ENCODE results near the gene ZMAT5.

ZMAT5 gene

DNA sequence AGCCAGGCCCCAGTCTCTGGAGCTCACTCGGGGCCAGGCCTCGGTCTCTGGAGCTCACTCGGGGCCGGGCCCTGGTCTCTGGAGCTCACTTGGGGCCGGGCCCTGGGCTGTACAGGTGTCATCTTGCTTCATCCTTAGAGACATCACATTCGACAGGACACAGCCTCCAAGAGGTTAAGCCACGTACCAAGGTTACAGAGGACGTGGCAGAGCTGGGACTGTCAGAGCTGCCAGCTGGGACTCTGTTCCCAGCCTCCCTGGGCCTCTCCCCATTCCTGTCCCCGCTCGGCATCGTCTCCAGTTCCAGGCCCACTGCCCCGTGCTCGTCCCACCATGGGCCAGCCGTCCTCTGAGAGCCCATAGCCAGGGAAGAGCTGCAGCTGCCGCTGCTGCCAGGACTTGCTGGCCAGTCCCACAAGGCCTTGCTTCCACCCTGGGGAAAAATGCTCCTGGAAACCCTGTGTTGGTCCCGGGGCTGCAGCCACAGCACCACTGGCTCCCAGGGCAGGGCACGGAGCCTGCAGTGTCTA, 27.4 kb downstream of the ZMAT5 start:
- no peak overlapping the region for H3K27ac ChIP-seq (ENCODE audit: low read depth, low read length)
- no peaks in the 10 kb centered on the region for H3K9me3 ChIP-seq (ENCODE audit: control insufficient read depth, insufficient read depth, low read length)
- no peak overlapping the region for H3K9ac ChIP-seq (ENCODE audit: low read depth, low read length)
- H3K4me3 ChIP-seq (ENCODE audit: low read depth, low read length), result no peak overlapping the region
- H3K4me1 ChIP-seq (ENCODE audit: control insufficient read depth, insufficient read depth, low read length), result peaks cover 10% of the 10 kb centered on the region
- H3K36me3 ChIP-seq (ENCODE audit: control insufficient read depth, insufficient read depth, low read length), result no peaks in the 10 kb centered on the region
- no peaks in the 10 kb centered on the region for H3K27me3 ChIP-seq (ENCODE audit: control insufficient read depth, insufficient read depth, low read length)

DNA sequence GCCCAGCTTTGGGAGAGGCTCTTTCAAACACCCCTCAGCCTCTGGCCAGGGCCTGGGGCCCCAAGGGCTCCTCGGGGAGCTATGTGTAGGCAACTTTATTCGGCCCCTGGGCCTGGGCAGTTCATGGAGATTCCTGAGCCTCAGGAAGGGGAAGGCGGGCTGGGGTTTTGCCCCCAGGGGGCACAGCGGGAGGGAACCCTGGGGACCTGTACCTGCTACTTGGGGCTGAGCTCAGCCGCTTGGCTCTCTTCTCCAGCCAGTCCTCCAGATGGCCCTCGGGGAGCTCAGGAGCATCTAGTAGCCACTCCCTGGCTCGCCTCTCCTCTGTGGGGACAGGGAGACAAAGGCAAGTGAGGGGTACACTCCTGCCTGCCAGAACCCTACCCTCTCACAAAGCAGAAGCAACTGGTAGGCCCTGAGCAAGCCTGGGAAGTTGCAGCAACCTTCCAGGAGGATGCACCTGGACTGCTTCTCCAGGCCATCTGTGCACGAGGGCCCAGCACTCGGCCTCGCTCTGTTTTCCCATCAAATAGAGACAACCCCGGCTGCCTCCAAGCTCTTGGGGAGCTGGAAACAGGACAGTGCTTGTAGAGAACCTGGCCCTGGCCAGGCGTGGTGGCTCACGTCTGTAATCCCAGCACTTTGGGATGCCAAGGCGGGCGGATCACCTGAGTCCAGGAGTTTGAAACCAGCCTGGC, 28.5 kb downstream of the ZMAT5 start:
- H3K9ac ChIP-seq (ENCODE audit: low read depth, low read length), result no peak overlapping the region
- no peaks in the 10 kb centered on the region for H3K9me3 ChIP-seq (ENCODE audit: control insufficient read depth, insufficient read depth, low read length)
- H3K27me3 ChIP-seq (ENCODE audit: control insufficient read depth, insufficient read depth, low read length), result no peaks in the 10 kb centered on the region
- no peak overlapping the region for H3K4me3 ChIP-seq (ENCODE audit: low read depth, low read length)
- peaks cover 12% of the 10 kb centered on the region for H3K4me1 ChIP-seq (ENCODE audit: control insufficient read depth, insufficient read depth, low read length)
- H3K36me3 ChIP-seq (ENCODE audit: control insufficient read depth, insufficient read depth, low read length), result no peaks in the 10 kb centered on the region
- no peak overlapping the region for H3K27ac ChIP-seq (ENCODE audit: low read depth, low read length)

DNA sequence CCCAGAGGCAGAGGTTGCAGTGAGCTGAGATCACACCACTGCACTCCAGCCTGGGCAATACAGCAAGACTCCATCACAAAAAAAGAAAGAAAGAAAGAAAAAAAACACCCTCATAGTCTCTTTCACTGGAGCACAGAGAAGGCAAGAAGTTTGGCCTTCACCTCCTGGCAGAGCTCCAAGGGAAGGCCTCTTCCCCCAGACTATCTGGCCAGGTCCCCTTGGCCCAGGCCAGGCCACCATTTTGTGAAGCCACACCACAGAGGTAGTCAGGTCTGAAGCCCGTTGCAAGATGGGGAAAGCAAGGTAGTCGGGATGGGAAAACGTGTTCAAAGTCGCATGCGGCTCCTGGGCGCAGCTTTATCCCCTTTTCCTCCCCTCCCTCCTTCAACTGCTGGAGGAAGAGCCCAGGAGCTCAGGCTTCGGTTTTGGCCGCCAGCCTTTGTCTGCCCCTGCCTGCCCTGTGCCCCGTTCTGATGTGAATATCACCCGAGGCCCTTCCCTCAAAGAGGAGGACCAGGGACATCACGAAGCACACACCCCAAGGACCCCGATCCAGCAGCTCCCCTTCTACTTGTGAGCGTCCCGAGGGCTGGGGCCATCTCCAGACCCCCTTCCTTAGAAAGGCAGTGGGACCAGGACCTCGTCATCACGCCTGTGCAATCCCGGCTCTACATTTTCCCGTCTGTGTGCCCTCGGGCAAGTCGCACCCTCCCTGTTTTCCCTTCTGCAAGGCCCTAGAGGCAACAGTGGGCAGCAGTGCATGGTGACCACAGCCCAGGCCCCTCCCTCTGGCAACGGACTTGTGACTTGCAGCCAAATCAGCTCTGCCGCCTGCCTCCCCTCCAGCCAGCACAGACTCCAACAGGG, 29.3 kb downstream of the ZMAT5 start:
- Histone ChIP-seq H3K4me1 (ENCODE audit: control insufficient read depth, insufficient read depth, low read length) (peaks cover 12% of the 10 kb centered on the region), H3K9ac (ENCODE audit: low read depth, low read length) (no peak overlapping the region), H3K36me3 (ENCODE audit: control insufficient read depth, insufficient read depth, low read length) (no peaks in the 10 kb centered on the region), H3K9me3 (ENCODE audit: control insufficient read depth, insufficient read depth, low read length) (no peaks in the 10 kb centered on the region), H3K27ac (ENCODE audit: low read depth, low read length) (no peak overlapping the region), H3K27me3 (ENCODE audit: control insufficient read depth, insufficient read depth, low read length) (no peaks in the 10 kb centered on the region), H3K4me3 (ENCODE audit: low read depth, low read length) (no peak overlapping the region)

DNA sequence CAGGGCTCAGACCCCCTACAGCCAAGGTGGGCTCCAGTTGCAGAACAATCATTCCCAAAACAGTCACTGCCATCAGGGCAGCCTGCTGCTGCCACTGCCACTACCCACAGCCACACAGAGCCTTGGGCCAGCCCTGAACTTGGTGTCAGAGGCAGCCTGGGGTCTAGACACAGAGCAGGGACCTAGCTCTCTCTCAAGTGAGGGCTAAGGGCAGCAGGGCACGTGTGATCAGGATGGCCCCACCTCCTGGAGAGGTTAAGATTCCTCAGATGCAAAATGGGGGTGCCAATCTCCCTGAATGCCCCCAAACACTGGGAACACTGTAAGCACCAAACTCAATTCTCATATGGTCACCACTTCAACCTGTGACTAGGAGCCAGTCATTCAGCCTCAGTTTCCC, 31.4 kb downstream of the ZMAT5 start:
- no peak overlapping the region for H3K9ac ChIP-seq (ENCODE audit: low read depth, low read length)
- H3K27ac ChIP-seq (ENCODE audit: low read depth, low read length), result no peak overlapping the region

DNA sequence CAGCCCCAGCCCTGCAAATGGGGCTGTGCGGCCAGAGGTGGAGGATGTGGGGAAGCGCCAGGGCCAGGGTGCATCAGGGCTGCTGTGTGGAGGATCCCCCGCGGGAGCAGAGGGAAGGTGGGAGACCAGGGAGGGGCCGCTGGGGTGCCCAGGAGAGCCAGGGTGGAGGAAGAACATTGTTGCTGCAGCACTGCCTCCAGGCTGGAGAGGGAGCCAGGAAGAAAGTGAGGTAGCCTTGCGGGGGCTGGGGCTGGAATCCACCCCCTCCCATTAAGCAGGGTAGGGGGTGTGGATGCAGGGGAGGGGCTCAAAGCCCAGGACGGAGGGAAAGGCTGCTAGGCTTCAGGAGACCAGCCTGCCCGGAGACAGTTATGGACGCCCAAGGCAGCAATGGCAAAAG, 32.0 kb downstream of the ZMAT5 start:
- H3K9me3 ChIP-seq (ENCODE audit: control insufficient read depth, insufficient read depth, low read length), result no peaks in the 10 kb centered on the region
- no peak overlapping the region for H3K9ac ChIP-seq (ENCODE audit: low read depth, low read length)
- H3K4me1 ChIP-seq (ENCODE audit: control insufficient read depth, insufficient read depth, low read length), result peaks cover 12% of the 10 kb centered on the region
- no peaks in the 10 kb centered on the region for H3K36me3 ChIP-seq (ENCODE audit: control insufficient read depth, insufficient read depth, low read length)
- no peaks in the 10 kb centered on the region for H3K27me3 ChIP-seq (ENCODE audit: control insufficient read depth, insufficient read depth, low read length)
- H3K4me3 ChIP-seq (ENCODE audit: low read depth, low read length), result no peak overlapping the region
- H3K27ac ChIP-seq (ENCODE audit: low read depth, low read length), result no peak overlapping the region

More for the DNA sequence above, 31.4 kb downstream of the ZMAT5 start:
- Histone ChIP-seq H3K4me3 (ENCODE audit: low read depth, low read length) (no peak overlapping the region), H3K4me1 (ENCODE audit: control insufficient read depth, insufficient read depth, low read length) (peaks cover 12% of the 10 kb centered on the region), H3K36me3 (ENCODE audit: control insufficient read depth, insufficient read depth, low read length) (no peaks in the 10 kb centered on the region), H3K27me3 (ENCODE audit: control insufficient read depth, insufficient read depth, low read length) (no peaks in the 10 kb centered on the region), H3K9me3 (ENCODE audit: control insufficient read depth, insufficient read depth, low read length) (no peaks in the 10 kb centered on the region)

DNA sequence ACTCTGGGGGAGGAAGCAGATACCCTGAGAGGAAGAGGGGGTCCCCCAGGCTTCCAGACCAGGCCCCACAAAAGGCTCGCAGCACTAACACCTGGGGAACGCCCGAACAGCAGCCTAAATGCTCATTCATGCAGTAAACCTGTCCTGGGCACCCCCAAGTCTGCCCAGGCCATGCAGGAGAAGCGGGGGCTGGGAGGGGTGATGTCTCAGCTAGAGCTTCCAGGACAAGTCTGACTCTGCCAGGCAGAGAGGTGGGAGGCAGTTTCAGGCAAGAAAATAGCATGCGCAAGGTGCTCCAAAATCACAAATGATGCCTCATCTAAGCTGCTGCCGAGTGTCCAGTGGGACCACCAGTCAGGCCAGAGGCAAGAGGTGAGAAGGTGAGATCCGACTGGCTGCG, 32.4 kb downstream of the ZMAT5 start:
- no peak overlapping the region for H3K27ac ChIP-seq (ENCODE audit: low read depth, low read length)
- H3K4me1 ChIP-seq (ENCODE audit: control insufficient read depth, insufficient read depth, low read length), result peaks cover 12% of the 10 kb centered on the region
- no peaks in the 10 kb centered on the region for H3K27me3 ChIP-seq (ENCODE audit: control insufficient read depth, insufficient read depth, low read length)
- no peak overlapping the region for H3K9ac ChIP-seq (ENCODE audit: low read depth, low read length)
- H3K36me3 ChIP-seq (ENCODE audit: control insufficient read depth, insufficient read depth, low read length), result no peaks in the 10 kb centered on the region
- H3K9me3 ChIP-seq (ENCODE audit: control insufficient read depth, insufficient read depth, low read length), result no peaks in the 10 kb centered on the region
- H3K4me3 ChIP-seq (ENCODE audit: low read depth, low read length), result no peak overlapping the region

DNA sequence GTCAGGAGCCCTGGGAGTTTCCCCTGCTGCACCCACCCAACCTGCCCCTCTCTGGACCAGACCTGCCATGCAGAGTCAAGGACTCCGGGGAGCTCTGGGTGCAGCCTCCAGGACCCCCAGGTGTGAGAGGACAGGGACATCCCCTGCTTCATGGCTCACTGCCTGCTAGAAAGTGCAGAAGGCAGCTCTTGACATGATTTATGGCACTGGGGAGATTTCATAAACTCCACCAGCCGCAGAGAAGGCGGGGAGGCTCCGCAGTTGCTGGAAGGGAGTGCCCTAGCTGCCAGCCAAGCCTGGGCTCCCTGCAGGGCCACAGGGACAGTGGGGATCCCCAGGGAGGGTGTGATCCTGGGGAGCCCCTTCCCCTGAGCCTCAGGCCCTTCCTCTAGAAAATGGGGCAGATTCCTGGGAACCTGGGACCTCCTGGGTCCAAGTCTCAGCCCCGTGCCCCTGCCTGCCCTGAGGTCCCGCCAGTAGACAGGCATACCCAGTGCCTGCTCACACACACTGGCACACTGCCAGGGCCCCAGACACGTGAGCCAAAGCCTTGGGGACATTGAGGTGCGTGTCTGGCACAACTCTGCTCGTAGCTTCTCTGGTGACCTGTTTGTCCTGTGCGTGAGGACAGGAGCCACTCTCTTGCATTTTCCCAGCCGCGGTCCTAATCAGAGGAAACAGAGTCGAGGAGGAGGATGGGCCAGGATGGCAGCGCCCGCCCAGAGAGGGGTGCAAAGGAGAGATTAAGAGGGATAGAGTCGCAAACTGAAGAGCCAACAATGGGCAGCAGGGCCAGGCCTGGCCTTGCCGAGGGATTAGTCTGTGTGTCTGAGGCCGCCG, 33.2 kb downstream of the ZMAT5 start:
- Histone ChIP-seq H3K4me3 (ENCODE audit: low read depth, low read length) (no peak overlapping the region), H3K27me3 (ENCODE audit: control insufficient read depth, insufficient read depth, low read length) (no peaks in the 10 kb centered on the region), H3K9ac (ENCODE audit: low read depth, low read length) (no peak overlapping the region), H3K27ac (ENCODE audit: low read depth, low read length) (no peak overlapping the region), H3K36me3 (ENCODE audit: control insufficient read depth, insufficient read depth, low read length) (no peaks in the 10 kb centered on the region), H3K9me3 (ENCODE audit: control insufficient read depth, insufficient read depth, low read length) (no peaks in the 10 kb centered on the region), H3K4me1 (ENCODE audit: control insufficient read depth, insufficient read depth, low read length) (peaks cover 12% of the 10 kb centered on the region)

DNA sequence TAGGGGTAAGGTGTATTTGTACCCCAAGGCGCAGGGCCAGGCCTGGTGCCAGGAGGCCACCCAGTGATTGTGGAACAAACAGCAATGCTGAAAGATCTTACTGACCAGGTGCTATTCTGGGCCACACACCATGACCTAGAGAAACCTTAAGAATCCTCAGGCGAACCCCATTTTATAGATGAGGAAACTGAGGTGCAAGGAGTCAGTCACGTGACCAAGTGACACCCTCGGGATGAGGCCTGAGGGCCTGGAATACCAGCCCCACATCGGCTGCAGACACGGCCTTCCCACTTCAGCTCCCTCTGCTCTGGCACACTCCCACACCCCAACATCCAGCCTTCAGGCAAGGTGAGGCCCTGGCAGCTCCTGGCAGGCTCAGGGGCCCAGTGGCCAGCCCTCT, 33.9 kb downstream of the ZMAT5 start:
- no peaks in the 10 kb centered on the region for H3K9me3 ChIP-seq (ENCODE audit: control insufficient read depth, insufficient read depth, low read length)
- no peak overlapping the region for H3K9ac ChIP-seq (ENCODE audit: low read depth, low read length)
- peaks cover 12% of the 10 kb centered on the region for H3K4me1 ChIP-seq (ENCODE audit: control insufficient read depth, insufficient read depth, low read length)
- no peak overlapping the region for H3K27ac ChIP-seq (ENCODE audit: low read depth, low read length)
- no peaks in the 10 kb centered on the region for H3K36me3 ChIP-seq (ENCODE audit: control insufficient read depth, insufficient read depth, low read length)
- H3K4me3 ChIP-seq (ENCODE audit: low read depth, low read length), result no peak overlapping the region
- H3K27me3 ChIP-seq (ENCODE audit: control insufficient read depth, insufficient read depth, low read length), result no peaks in the 10 kb centered on the region

DNA sequence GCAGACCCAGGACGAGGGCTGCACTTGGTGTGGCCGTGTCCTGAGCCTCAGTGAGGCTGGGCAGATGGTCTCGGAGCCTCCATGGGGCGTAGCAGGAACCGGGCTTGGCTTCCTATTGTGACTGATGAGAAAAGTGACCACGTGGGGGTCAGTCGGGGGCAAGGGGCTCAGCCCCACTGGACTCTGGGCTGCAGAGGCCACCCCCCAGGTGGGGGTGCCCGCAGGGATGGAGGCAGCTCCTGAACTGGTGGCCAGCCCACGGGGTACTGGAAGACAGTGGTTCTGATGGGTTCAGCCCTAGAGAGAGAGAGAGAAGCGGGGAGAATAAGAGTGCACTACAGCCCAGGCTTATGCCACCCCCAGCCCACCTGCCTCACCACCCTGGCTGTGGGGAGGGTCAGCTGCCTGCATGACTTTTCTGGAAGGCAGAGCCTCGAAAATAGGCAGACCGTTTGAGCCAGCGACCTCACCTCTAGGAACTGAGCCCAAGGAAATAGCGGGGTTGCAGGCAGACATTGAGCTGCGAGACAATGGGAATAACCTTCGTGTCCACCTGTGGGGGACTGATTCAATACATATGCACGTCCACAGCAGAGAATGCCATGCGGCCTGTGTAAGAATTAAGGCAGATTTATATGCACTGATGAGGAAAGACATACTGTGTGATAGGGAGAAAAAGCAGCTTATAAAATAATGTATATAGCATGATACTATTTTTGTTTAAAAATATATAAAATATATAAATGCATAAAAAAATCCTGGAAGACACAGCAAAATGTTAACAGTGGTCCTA, 35.6 kb downstream of the ZMAT5 start:
- no peak overlapping the region for H3K9ac ChIP-seq (ENCODE audit: low read depth, low read length)
- peaks cover 19% of the 10 kb centered on the region for H3K4me1 ChIP-seq (ENCODE audit: control insufficient read depth, insufficient read depth, low read length)
- H3K9me3 ChIP-seq (ENCODE audit: control insufficient read depth, insufficient read depth, low read length), result no peaks in the 10 kb centered on the region
- H3K27me3 ChIP-seq (ENCODE audit: control insufficient read depth, insufficient read depth, low read length), result no peaks in the 10 kb centered on the region
- no peak overlapping the region for H3K4me3 ChIP-seq (ENCODE audit: low read depth, low read length)
- H3K27ac ChIP-seq (ENCODE audit: low read depth, low read length), result no peak overlapping the region
- no peaks in the 10 kb centered on the region for H3K36me3 ChIP-seq (ENCODE audit: control insufficient read depth, insufficient read depth, low read length)

DNA sequence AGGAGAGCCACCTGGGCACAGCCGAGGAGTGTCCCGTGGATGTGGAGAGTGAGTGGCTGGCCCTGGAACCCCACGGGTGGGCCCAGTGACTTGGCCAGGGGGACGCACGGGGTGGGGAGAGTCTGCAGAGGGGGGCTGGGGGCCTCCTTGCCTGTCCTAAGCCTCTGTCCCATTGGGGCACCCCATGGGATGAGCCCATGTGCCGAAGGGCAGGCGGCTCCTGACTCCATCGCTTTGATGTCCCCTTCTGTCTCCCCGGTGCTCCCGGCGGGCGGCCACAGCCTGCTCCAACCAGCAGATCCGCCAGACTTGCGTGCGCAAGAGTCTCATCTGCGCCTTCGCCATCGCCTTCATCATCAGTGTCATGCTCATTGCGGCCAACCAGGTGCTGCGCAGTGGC, 37.6 kb downstream of the ZMAT5 start:
- H3K27ac ChIP-seq (ENCODE audit: low read depth, low read length), result no peak overlapping the region
- peaks cover 9% of the 10 kb centered on the region; the same call in 1 of the 2 replicates for H3K27me3 ChIP-seq (ENCODE audit: control insufficient read depth, insufficient read depth, low read length)
- peaks cover 8% of the 10 kb centered on the region for H3K4me1 ChIP-seq (ENCODE audit: control insufficient read depth, insufficient read depth, low read length)
- no peaks in the 10 kb centered on the region for H3K9me3 ChIP-seq (ENCODE audit: control insufficient read depth, insufficient read depth, low read length)
- H3K9ac ChIP-seq (ENCODE audit: low read depth, low read length), result no peak overlapping the region
- H3K4me3 ChIP-seq (ENCODE audit: low read depth, low read length), result no peak overlapping the region
- no peaks in the 10 kb centered on the region for H3K36me3 ChIP-seq (ENCODE audit: control insufficient read depth, insufficient read depth, low read length)

Data from HUES48 (cell line).